Pancreas (tissue), 10 donors: Measurements from ENCODE around the gene MRPL4. TPM values are rescaled to one million over a fixed set of nuclear protein-coding genes. Genes with fewer than 3 reads are reported as not detected.

ENCODE experiments used
- ATAC-seq, 4 donors: fragments of 200-7000 bp; cut with Tn5 transposase; one replicate each; pipeline versions ENCODE4 v1.8.0 to v1.9.1; 2020; ENCODE audit warnings: mild to moderate bottlenecking in 4 of 4, moderate library complexity in 4 of 4
- DNase-seq, 6 donors: peaks; one replicate each; pipeline ENCODE4 v3.0.0-alpha.2; 2020
- FAIRE-seq: peaks from 2 replicates; lab custom pipeline; 2012; peaks lifted over from hg19 to GRCh38; lab: Jason Lieb, UNC
- H3K27ac ChIP-seq, 4 donors: fragments of 200-600 bp; sonication (generic); 1 replicate in 3 of 4; 2 replicates in 1 of 4; pipeline versions ENCODE4 v1.5.0 to v1.8.0; 2020
- H3K27me3 ChIP-seq, 4 donors: fragments of 200-600 bp; one replicate each; pipeline ENCODE4 v1.8.0; 2021
- H3K36me3 ChIP-seq, 3 donors: fragments of 200-600 bp; sonication (generic) in 1 of 3; one replicate each; pipeline versions ENCODE4 v1.5.0 to v1.8.0; 2020 to 2021
- H3K4me1 ChIP-seq, 3 donors: fragments of 200-600 bp; one replicate each; pipeline ENCODE4 v1.8.0; 2021
- H3K4me3 ChIP-seq, 4 donors: fragments of 200-600 bp; sonication (generic) in 2 of 4; one replicate each; pipeline versions ENCODE4 v1.5.0 to v1.8.0; 2020 to 2021
- H3K9me3 ChIP-seq, 4 donors: fragments of 200-600 bp; one replicate each; pipeline ENCODE4 v1.8.0; 2021
- CTCF ChIP-seq, 4 donors: fragments of 200-600 bp; sonication (generic) in 3 of 4; IDR thresholded peaks; one replicate each; pipeline versions ENCODE4 v1.5.0 to v1.8.0; 2021; ENCODE audit warnings: antibody characterized with exemption in 4 of 4
- WGBS, 2 donors: extraction: QIAGEN DNeasy Blood & Tissue Kit; methylation state at CpG; one replicate each; pipeline ENCODE4 v1.1.7; 2013; 5-methylcytosine and 5-hydroxymethylcytosine counted together
- intact Hi-C, 3 donors: fragments of 100-400 bp; cut with DNase I; formaldehyde crosslinking; loops; one replicate each; pipeline versions ENCODE4 v1.11.1 to v1.14.2; 2022
- polyA plus RNA-seq, 2 donors: library from polyadenylated mRNA; stranded (reverse); fragments of 200-250 nt; gene quantifications; one replicate each; pipeline ENCODE4 v1.2.3, GENCODE V29; 2013
- total RNA-seq, 6 donors: library from RNA; stranded (reverse); fragmentation: NEBNext Ultra II Directional in 4 of 6; extraction: Animal tissue kit (Norgen Biotek cat#: 25700) in 4 of 6; gene quantifications; one replicate each; pipeline versions ENCODE4 v1.2.1 to v1.2.4, GENCODE V29; 2021 to 2023
- donor health status: healthy with polysubstance abuse.
- donor health status: DM: no; HTN: no; CAD: no; lungs with moderate emphysema.
- donor health status: DM: no; HTN: no; CAD: no.
- donor health status: control.
- donor health status: control.
- donor health status: Bipolar disorder and iron deficiency.
- donor health status: DM: yes; HTN: yes; CAD: no.
- donor health status: DM: no; HTN: no; CAD: no.
- donor health status: DM: no; HTN: no; CAD: no.
- donor health status: DM: yes; HTN: yes; CAD: no.

MRPL4 gene
- total and polyA plus RNA-seq, 8 donors = 9.9 to 34.4 (median 16.3) TPM

- Histone ChIP-seq H3K9me3 (no peaks in the 10 kb centered on the region), H3K4me1 (no peaks in the 10 kb centered on the region), H3K27me3 (no peaks in the 10 kb centered on the region), H3K4me3 (no peak overlapping the region), H3K27ac (no peak overlapping the region), H3K36me3 (no peaks in the 10 kb centered on the region)
- TF ChIP-seq CTCF (IDR thresholded peaks at IDR 0.05) = no peak
- intact Hi-C loops = no loop called here
- no peak for FAIRE-seq
- WGBS, 2 donors = 98 to 100% methylated on average over 1 of the region's 1 CpG
- ATAC-seq = no peak
- no peak for DNase-seq
Observed at GRCh38 chr19:10207026-10207425, 45.0 kb upstream of the MRPL4 start.

GRCh38 chr19:10209315-10209714, 42.7 kb upstream of the MRPL4 start:
- no peaks in the 10 kb centered on the region for H3K9me3 ChIP-seq
- ATAC-seq = no peak
- 47 to 61% methylated on average over 4 of the region's 4 CpGs for WGBS, 2 donors
- TF ChIP-seq CTCF (IDR thresholded peaks at IDR 0.05) = no peak
- no peak for FAIRE-seq
- H3K27me3 ChIP-seq = no peaks in the 10 kb centered on the region
- intact Hi-C loops = no loop called here
- H3K27ac ChIP-seq = no peak overlapping the region
- no peak overlapping the region for H3K4me3 ChIP-seq
- H3K4me1 ChIP-seq = no peaks in the 10 kb centered on the region
- DNase-seq = no peak
- no peaks in the 10 kb centered on the region for H3K36me3 ChIP-seq

- WGBS, 2 donors = 72 to 74% methylated on average over 4 of the region's 4 CpGs
- TF ChIP-seq CTCF (IDR thresholded peaks at IDR 0.05) = no peak
- Histone ChIP-seq H3K36me3 (no peaks in the 10 kb centered on the region), H3K9me3 (no peaks in the 10 kb centered on the region), H3K4me3 (no peak overlapping the region), H3K4me1 (no peaks in the 10 kb centered on the region), H3K27me3 (no peaks in the 10 kb centered on the region), H3K27ac (no peak overlapping the region)
- FAIRE-seq (no peak), DNase-seq (no peak), ATAC-seq (no peak)
- intact Hi-C loops = no loop called here
Observed at GRCh38 chr19:10211061-10211460, 41.0 kb upstream of the MRPL4 start.

- ATAC-seq (no peak), DNase-seq (no peak), FAIRE-seq (no peak)
- no peak for TF ChIP-seq CTCF (IDR thresholded peaks at IDR 0.05)
- H3K27ac ChIP-seq = no peak overlapping the region
- intact Hi-C loops = no loop called here
- no peak overlapping the region for H3K4me3 ChIP-seq
- H3K4me1 ChIP-seq = no peaks in the 10 kb centered on the region
- H3K9me3 ChIP-seq = no peaks in the 10 kb centered on the region
- whole genome bisulfite sequencing, 2 donors = 69 to 82% methylated on average over 6 of the region's 6 CpGs
- no peaks in the 10 kb centered on the region for H3K36me3 ChIP-seq
- H3K27me3 ChIP-seq = no peaks in the 10 kb centered on the region
Observed at GRCh38 chr19:10211691-10212090, 40.3 kb upstream of the MRPL4 start.

- H3K9me3 ChIP-seq = no peaks in the 10 kb centered on the region
- ATAC-seq (no peak), DNase-seq (no peak), FAIRE-seq (no peak)
- no peaks in the 10 kb centered on the region for H3K27me3 ChIP-seq
- no peaks in the 10 kb centered on the region for H3K36me3 ChIP-seq
- no peak for TF ChIP-seq CTCF (IDR thresholded peaks at IDR 0.05)
- 86 to 90% methylated on average over 5 of the region's 5 CpGs for WGBS, 2 donors
- no peak overlapping the region for H3K27ac ChIP-seq
- no peaks in the 10 kb centered on the region for H3K4me1 ChIP-seq
- H3K4me3 ChIP-seq = no peak overlapping the region
- intact Hi-C loops = no loop called here
Observed at GRCh38 chr19:10214784-10215183, 37.2 kb upstream of the MRPL4 start.
